SU-DHL-6 (cell line): ENCODE measurements around the gene CCDC107.

ENCODE experiments used
- H2AFZ ChIP-seq: fragments of 200-600 bp; sonication (generic); 2 replicates; pipeline ENCODE4 v1.6.1; 2014; ENCODE audit warnings: low read depth, mild to moderate bottlenecking, moderate library complexity, mixed read lengths, antibody characterized with exemption, low read length; ENCODE audit not compliant: severe bottlenecking
- H3F3A ChIP-seq: fragments of 200-600 bp; shearing (Covaris generic); 2 replicates; pipeline ENCODE4 v1.6.0; 2016; ENCODE audit warnings: antibody characterized with exemption, mild to moderate bottlenecking; ENCODE audit not compliant: insufficient read depth
- H3K27ac ChIP-seq: fragments of 200-600 bp; sonication (generic); 2 replicates; pipeline ENCODE4 v1.5.1; 2016; ENCODE audit warnings: low read depth, mild to moderate bottlenecking, low read length, moderate library complexity, mixed read lengths
- H3K27me3 ChIP-seq: fragments of 200-600 bp; sonication (generic), shearing (Covaris generic); 2 replicates; pipeline ENCODE4 v1.6.0; 2014; ENCODE audit warnings: mild to moderate bottlenecking, low read length
- H3K36me3 ChIP-seq: fragments of 200-600 bp; sonication (generic); 2 replicates; pipeline ENCODE4 v1.6.1; 2014; ENCODE audit warnings: mild to moderate bottlenecking, low read length, mixed read lengths
- H3K4me2 ChIP-seq: fragments of 300-600, 200-600 bp; shearing (Covaris generic), sonication (generic); 2 replicates; pipeline ENCODE4 v1.6.0; 2014; ENCODE audit warnings: low read length, low read depth, mild to moderate bottlenecking; ENCODE audit not compliant: poor library complexity, severe bottlenecking
- H3K4me3 ChIP-seq: fragments of 200-600 bp; sonication (generic); 2 replicates; pipeline ENCODE4 v1.5.1; 2014; ENCODE audit warnings: antibody characterized with exemption, low read length, mild to moderate bottlenecking, mixed read lengths; ENCODE audit not compliant: insufficient read depth, poor library complexity, severe bottlenecking
- H3K79me2 ChIP-seq: fragments of 200-600 bp; sonication (generic); 2 replicates; pipeline ENCODE4 v1.6.1; 2014; ENCODE audit warnings: mild to moderate bottlenecking, low read length, moderate library complexity; ENCODE audit not compliant: insufficient read depth
- H3K9ac ChIP-seq: fragments of 200-600 bp; sonication (generic); 2 replicates; pipeline ENCODE4 v1.7.0; 2014; ENCODE audit warnings: mild to moderate bottlenecking, low read length
- H3K9me2 ChIP-seq: fragments of 200-600 bp; sonication (generic); replicated peaks from 2 replicates; pipeline ENCODE4 v1.6.1; 2014; ENCODE audit warnings: low read length; ENCODE audit not compliant: insufficient read depth
- H3K9me3 ChIP-seq: fragments of 200-600 bp; sonication (generic); 2 replicates; pipeline ENCODE4 v1.6.1; 2014; ENCODE audit warnings: low read length, mixed read lengths; ENCODE audit not compliant: insufficient read depth
- H4K20me1 ChIP-seq: fragments of 200-600 bp; sonication (generic); 2 replicates; pipeline ENCODE4 v1.6.1; 2014; ENCODE audit warnings: low read depth, mild to moderate bottlenecking, antibody characterized with exemption, low read length, moderate library complexity, mixed read lengths
- CTCF ChIP-seq: fragments of 200-600 bp; sonication (generic); IDR thresholded peaks from one replicate; pipeline ENCODE4 v1.5.1; 2017; ENCODE audit warnings: antibody characterized with exemption, mild to moderate bottlenecking, low read length, moderate library complexity; ENCODE audit not compliant: insufficient read depth, poor library complexity, severe bottlenecking
- EZH2phosphoT487 ChIP-seq: fragments of 200-600 bp; sonication (generic), shearing (Covaris generic); conservative IDR thresholded peaks from 2 replicates; pipeline ENCODE4 v1.6.1; 2018; ENCODE audit warnings: mild to moderate bottlenecking, antibody characterized with exemption, low read length, moderate library complexity, mixed read lengths

Gene CCDC107

GRCh38 chr9:35696520-35697215 lies 38.6 kb downstream of the CCDC107 start:
- no peaks in the 10 kb centered on the region for H3F3A ChIP-seq
- H3K4me2 ChIP-seq = no peak overlapping the region
- H3K9ac ChIP-seq = no peak overlapping the region
- peaks cover 14% of the 10 kb centered on the region; the same call in 1 of the 2 replicates for H3K36me3 ChIP-seq
- no peak overlapping the region for H2AFZ ChIP-seq
- no peak overlapping the region for H3K4me3 ChIP-seq
- no peak overlapping the region for H3K27ac ChIP-seq
- H3K27me3 ChIP-seq = no peaks in the 10 kb centered on the region
- no peaks in the 10 kb centered on the region for H4K20me1 ChIP-seq
- no peaks in the 10 kb centered on the region for H3K9me2 ChIP-seq
- no peaks in the 10 kb centered on the region for H3K9me3 ChIP-seq
- TF ChIP-seq EZH2phosphoT487 (no peak), CTCF (peak; percentile 95)
- H3K79me2 ChIP-seq = no peaks in the 10 kb centered on the region

GRCh38 chr9:35697486-35697885 lies 39.4 kb downstream of the CCDC107 start:
- H2AFZ ChIP-seq = no peak overlapping the region
- H3K9me2 ChIP-seq = no peaks in the 10 kb centered on the region
- no peaks in the 10 kb centered on the region for H3K27me3 ChIP-seq
- H3K9ac ChIP-seq = no peak overlapping the region
- no peak overlapping the region for H3K4me3 ChIP-seq
- H3K79me2 ChIP-seq = no peaks in the 10 kb centered on the region
- H3K27ac ChIP-seq = no peak overlapping the region
- peaks cover 20% of the 10 kb centered on the region; the same call in 1 of the 2 replicates for H3K36me3 ChIP-seq
- no peak overlapping the region for H3K4me2 ChIP-seq
- TF ChIP-seq EZH2phosphoT487 = no peak
- no peak for TF ChIP-seq CTCF
- no peaks in the 10 kb centered on the region for H4K20me1 ChIP-seq
- no peaks in the 10 kb centered on the region for H3F3A ChIP-seq
- no peaks in the 10 kb centered on the region for H3K9me3 ChIP-seq

GRCh38 chr9:35698231-35698630 lies 40.1 kb downstream of the CCDC107 start:
- Histone ChIP-seq H3K9ac (no peak overlapping the region), H4K20me1 (no peaks in the 10 kb centered on the region), H3K9me2 (no peaks in the 10 kb centered on the region), H3K9me3 (no peaks in the 10 kb centered on the region), H3F3A (no peaks in the 10 kb centered on the region), H3K36me3 (peaks cover 20% of the 10 kb centered on the region; the same call in 1 of the 2 replicates), H2AFZ (no peak overlapping the region), H3K4me3 (no peak overlapping the region), H3K4me2 (no peak overlapping the region), H3K27ac (no peak overlapping the region), H3K27me3 (no peaks in the 10 kb centered on the region), H3K79me2 (no peaks in the 10 kb centered on the region)
- no peak for TF ChIP-seq EZH2phosphoT487

GRCh38 chr9:35700031-35700430 lies 41.9 kb downstream of the CCDC107 start:
- peaks cover 20% of the 10 kb centered on the region; the same call in 1 of the 2 replicates for H3K36me3 ChIP-seq
- H3K27ac ChIP-seq = no peak overlapping the region
- H3K9ac ChIP-seq = no peak overlapping the region
- H3F3A ChIP-seq = no peaks in the 10 kb centered on the region
- no peaks in the 10 kb centered on the region for H4K20me1 ChIP-seq
- TF ChIP-seq CTCF (no peak), EZH2phosphoT487 (no peak)
- H3K27me3 ChIP-seq = no peaks in the 10 kb centered on the region
- H3K4me2 ChIP-seq = no peak overlapping the region
- H3K79me2 ChIP-seq = no peaks in the 10 kb centered on the region
- no peaks in the 10 kb centered on the region for H3K9me2 ChIP-seq
- no peak overlapping the region for H3K4me3 ChIP-seq
- no peaks in the 10 kb centered on the region for H3K9me3 ChIP-seq
- no peak overlapping the region for H2AFZ ChIP-seq
